ENCODE results near the gene PGK1. TPM values are rescaled to one million over a fixed set of nuclear protein-coding genes. Genes with fewer than 3 reads are reported as not detected.
"Not testable (repeated sequence)": the region's sequence is repeated elsewhere in the genome, so short reads cannot be mapped to it uniquely, and the experiment has no call there.

The PGK1 gene
- total RNA-seq, 1 donor from 2014 or later = 125 TPM

- peaks cover 5 to 21% (median 16%) of the 10 kb centered on the region in 3 donors for H3K36me3 ChIP-seq (ENCODE audit: control insufficient read depth in 3 of 3, insufficient read depth in 3 of 3, low read length in 3 of 3)
- H3K9ac ChIP-seq (ENCODE audit: low read depth in 1 of 3, low read length in 3 of 3) = no peak overlapping the region
- no peak overlapping the region for H3K27ac ChIP-seq (ENCODE audit: low read depth, low read length)
- H3K4me3 ChIP-seq (ENCODE audit: low read length in 3 of 3) = no peak overlapping the region
- no peaks in the 10 kb centered on the region for H3K9me3 ChIP-seq (ENCODE audit: control insufficient read depth in 3 of 3, low read length in 3 of 3)
- H3K4me1 ChIP-seq (ENCODE audit: control insufficient read depth in 3 of 3, insufficient read depth in 3 of 3, low read length in 3 of 3) = peaks cover 19 to 33% (median 32%) of the 10 kb centered on the region in 3 donors
- no peaks in the 10 kb centered on the region for H3K27me3 ChIP-seq (ENCODE audit: control insufficient read depth in 3 of 3, insufficient read depth in 3 of 3, low read length in 3 of 3)
Observed at GRCh38 chrX:78111140-78111931, 7.3 kb downstream of the PGK1 start.

DNA sequence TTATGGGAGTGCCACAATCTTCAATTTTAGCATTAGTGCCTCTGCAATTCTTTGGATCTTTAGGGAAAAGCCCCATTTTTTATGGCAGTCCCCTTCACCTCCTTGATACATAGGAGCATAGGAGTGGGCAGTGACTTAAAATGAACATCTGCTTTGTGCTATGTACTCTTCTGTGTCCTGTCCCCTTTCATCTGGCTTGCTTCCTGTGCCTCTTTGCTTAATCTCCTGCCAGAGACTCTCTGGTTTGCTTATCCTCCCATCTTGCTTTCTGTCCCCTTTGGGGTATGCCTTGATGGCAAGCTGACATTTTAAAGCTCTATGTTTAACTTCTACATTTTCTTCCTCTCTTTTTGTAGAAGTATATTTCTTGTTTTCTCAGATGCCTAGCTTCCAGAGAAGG lies 12.3 kb downstream of the PGK1 start:
- no peak overlapping the region for H3K9ac ChIP-seq (ENCODE audit: low read depth in 1 of 3, low read length in 3 of 3)
- peaks cover 0 to 14% (median 7%) of the 10 kb centered on the region in 3 donors for H3K4me1 ChIP-seq (ENCODE audit: control insufficient read depth in 3 of 3, insufficient read depth in 3 of 3, low read length in 3 of 3)
- peaks cover 25 to 45% (median 39%) of the 10 kb centered on the region in 3 donors for H3K36me3 ChIP-seq (ENCODE audit: control insufficient read depth in 3 of 3, insufficient read depth in 3 of 3, low read length in 3 of 3)
- H3K4me3 ChIP-seq (ENCODE audit: low read length in 3 of 3) = no peak overlapping the region
- H3K27ac ChIP-seq (ENCODE audit: low read depth, low read length) = no peak overlapping the region
- no peaks in the 10 kb centered on the region for H3K9me3 ChIP-seq (ENCODE audit: control insufficient read depth in 3 of 3, low read length in 3 of 3)
- H3K27me3 ChIP-seq (ENCODE audit: control insufficient read depth in 3 of 3, insufficient read depth in 3 of 3, low read length in 3 of 3) = no peaks in the 10 kb centered on the region

DNA sequence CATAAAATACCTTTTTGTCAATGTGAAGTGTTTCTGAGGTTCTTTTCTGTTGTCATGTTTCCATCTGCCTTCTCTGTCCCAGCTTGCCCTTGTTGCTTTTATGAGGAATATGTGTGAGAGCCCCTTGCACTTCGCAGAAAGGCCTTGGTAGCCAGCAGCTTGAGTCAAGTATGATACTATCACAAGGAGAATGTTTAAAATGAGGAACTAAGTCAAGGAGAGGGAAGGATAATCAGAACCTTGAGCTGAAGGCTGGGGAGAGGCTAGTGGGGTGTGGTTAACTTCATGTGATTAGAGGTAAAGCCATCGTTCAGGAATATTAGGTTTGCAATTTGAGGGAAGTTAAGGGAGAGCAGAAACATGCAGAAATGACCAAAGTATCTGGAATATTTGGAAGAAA lies 12.7 kb downstream of the PGK1 start:
- no peak overlapping the region for H3K9ac ChIP-seq (ENCODE audit: low read depth in 1 of 3, low read length in 3 of 3)
- H3K27ac ChIP-seq (ENCODE audit: low read depth, low read length) = no peak overlapping the region
- H3K36me3 ChIP-seq (ENCODE audit: control insufficient read depth in 3 of 3, insufficient read depth in 3 of 3, low read length in 3 of 3) = peaks cover 25 to 48% (median 36%) of the 10 kb centered on the region in 3 donors
- peaks cover 0 to 12% (median 7%) of the 10 kb centered on the region in 3 donors for H3K4me1 ChIP-seq (ENCODE audit: control insufficient read depth in 3 of 3, insufficient read depth in 3 of 3, low read length in 3 of 3)
- no peak overlapping the region for H3K4me3 ChIP-seq (ENCODE audit: low read length in 3 of 3)
- H3K27me3 ChIP-seq (ENCODE audit: control insufficient read depth in 3 of 3, insufficient read depth in 3 of 3, low read length in 3 of 3) = no peaks in the 10 kb centered on the region
- H3K9me3 ChIP-seq (ENCODE audit: control insufficient read depth in 3 of 3, low read length in 3 of 3) = no peaks in the 10 kb centered on the region

DNA sequence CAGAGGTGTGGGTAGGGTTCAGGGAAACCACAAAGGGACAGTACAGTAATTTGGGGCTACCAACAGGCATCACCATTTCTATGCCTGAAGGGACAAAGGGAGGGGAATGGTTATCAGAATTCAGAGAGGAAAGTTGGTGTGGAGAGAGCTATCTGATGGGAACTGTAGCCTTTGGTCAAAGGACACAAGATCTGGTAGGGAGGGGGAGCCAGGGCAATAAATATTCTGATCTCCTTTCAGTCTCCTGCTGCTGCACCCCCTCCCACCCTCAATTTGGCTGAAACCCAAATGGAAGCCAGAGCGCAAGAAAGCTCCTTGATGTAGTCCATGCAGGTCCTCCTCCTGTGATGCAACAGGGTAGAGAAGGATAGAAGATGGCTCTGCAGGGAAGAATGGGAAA lies 14.6 kb downstream of the PGK1 start:
- peaks cover 0 to 9% (median 7%) of the 10 kb centered on the region in 3 donors for H3K4me1 ChIP-seq (ENCODE audit: control insufficient read depth in 3 of 3, insufficient read depth in 3 of 3, low read length in 3 of 3)
- no peak overlapping the region for H3K27ac ChIP-seq (ENCODE audit: low read depth, low read length)
- H3K9ac ChIP-seq (ENCODE audit: low read depth in 1 of 3, low read length in 3 of 3) = no peak overlapping the region
- peaks cover 29 to 53% (median 41%) of the 10 kb centered on the region in 3 donors for H3K36me3 ChIP-seq (ENCODE audit: control insufficient read depth in 3 of 3, insufficient read depth in 3 of 3, low read length in 3 of 3)
- H3K4me3 ChIP-seq (ENCODE audit: low read length in 3 of 3) = no peak overlapping the region
- no peaks in the 10 kb centered on the region for H3K27me3 ChIP-seq (ENCODE audit: control insufficient read depth in 3 of 3, insufficient read depth in 3 of 3, low read length in 3 of 3)
- H3K9me3 ChIP-seq (ENCODE audit: control insufficient read depth in 3 of 3, low read length in 3 of 3) = no peaks in the 10 kb centered on the region

DNA sequence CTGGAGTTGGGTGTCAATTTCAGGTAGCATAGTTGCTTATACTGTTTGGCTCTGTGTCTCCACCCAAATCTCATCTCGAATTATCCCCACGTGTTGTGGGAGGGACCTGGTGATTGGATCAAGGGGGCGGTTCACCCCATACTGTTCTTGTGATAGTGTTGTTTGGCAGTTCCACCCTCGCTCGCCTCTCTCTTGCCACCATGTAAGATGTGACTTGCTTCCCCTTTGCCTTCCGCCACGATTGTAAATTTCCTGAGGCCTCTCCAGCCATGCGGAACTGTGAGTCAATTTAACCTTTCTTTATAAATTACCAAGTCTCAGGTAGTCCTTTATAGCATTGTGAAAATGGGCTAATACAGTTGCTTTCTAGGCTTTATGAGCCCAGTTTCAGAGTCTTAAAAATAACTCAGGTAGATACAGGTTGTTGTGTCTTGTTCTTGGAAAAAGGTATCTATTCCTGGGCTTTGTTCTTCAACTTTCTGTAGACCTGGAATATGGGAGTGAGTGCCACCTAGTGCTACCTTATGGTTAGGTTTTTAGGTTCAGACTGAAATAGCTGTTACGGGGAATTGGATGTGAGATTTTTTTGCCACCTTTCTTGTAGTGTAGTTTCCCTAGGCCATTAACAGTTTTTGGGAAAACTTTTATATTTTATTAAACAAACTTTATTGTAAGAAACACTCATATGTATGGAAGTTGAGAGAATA lies 15.6 kb downstream of the PGK1 start:
- Histone ChIP-seq H3K36me3 (ENCODE audit: control insufficient read depth in 3 of 3, insufficient read depth in 3 of 3, low read length in 3 of 3) (peaks cover 35 to 58% (median 44%) of the 10 kb centered on the region in 3 donors), H3K9ac (ENCODE audit: low read depth in 1 of 3, low read length in 3 of 3) (no peak overlapping the region), H3K9me3 (ENCODE audit: control insufficient read depth in 3 of 3, low read length in 3 of 3) (no peaks in the 10 kb centered on the region), H3K4me1 (ENCODE audit: control insufficient read depth in 3 of 3, insufficient read depth in 3 of 3, low read length in 3 of 3) (peaks cover 0 to 7% (median 5%) of the 10 kb centered on the region in 3 donors), H3K27me3 (ENCODE audit: control insufficient read depth in 3 of 3, insufficient read depth in 3 of 3, low read length in 3 of 3) (no peaks in the 10 kb centered on the region), H3K27ac (ENCODE audit: low read depth, low read length) (no peak overlapping the region), H3K4me3 (ENCODE audit: low read length in 3 of 3) (no peak overlapping the region)

DNA sequence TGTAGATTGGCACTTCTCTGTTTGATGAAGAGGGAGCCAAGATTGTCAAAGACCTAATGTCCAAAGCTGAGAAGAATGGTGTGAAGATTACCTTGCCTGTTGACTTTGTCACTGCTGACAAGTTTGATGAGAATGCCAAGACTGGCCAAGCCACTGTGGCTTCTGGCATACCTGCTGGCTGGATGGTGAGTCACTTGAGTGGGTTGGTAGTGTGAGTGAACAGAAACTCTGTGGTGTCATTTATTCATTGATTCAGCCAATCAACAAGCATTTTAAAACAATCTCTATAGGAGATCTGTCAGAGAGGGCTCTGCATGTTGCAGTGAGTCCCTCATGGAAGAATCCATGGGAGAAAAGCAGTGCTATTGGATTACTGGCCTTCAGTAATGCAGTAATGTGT lies 19.1 kb downstream of the PGK1 start:
- H3K27me3 ChIP-seq (ENCODE audit: control insufficient read depth in 3 of 3, insufficient read depth in 3 of 3, low read length in 3 of 3) = no peaks in the 10 kb centered on the region
- no peak overlapping the region for H3K27ac ChIP-seq (ENCODE audit: low read depth, low read length)
- no peaks in the 10 kb centered on the region for H3K9me3 ChIP-seq (ENCODE audit: control insufficient read depth in 3 of 3, low read length in 3 of 3)
- no peak overlapping the region for H3K4me3 ChIP-seq (ENCODE audit: low read length in 3 of 3)
- peaks cover 25 to 59% (median 28%) of the 10 kb centered on the region in 3 donors for H3K36me3 ChIP-seq (ENCODE audit: control insufficient read depth in 3 of 3, insufficient read depth in 3 of 3, low read length in 3 of 3)
- H3K4me1 ChIP-seq (ENCODE audit: control insufficient read depth in 3 of 3, insufficient read depth in 3 of 3, low read length in 3 of 3) = no peaks in the 10 kb centered on the region
- H3K9ac ChIP-seq (ENCODE audit: low read depth in 1 of 3, low read length in 3 of 3) = no peak overlapping the region

DNA sequence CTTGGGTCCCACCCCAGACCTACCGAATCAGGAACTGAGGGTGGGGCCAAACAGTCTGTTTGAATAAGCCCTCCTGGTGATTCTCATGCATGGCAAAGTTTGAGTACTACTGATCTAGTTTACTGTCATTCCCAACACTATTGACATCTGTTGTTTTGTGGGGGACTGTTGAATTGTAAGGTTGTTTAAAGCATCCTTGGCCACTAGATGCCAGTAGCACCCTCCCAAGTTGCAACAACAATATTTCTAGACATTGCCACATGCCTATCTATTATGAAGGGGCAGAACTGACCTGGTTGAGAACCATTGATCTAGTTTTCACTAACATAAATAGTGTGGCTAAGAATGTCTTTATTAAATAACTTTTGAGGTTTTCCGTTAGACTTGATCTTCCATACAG lies 20.3 kb downstream of the PGK1 start:
- Histone ChIP-seq H3K4me3 (ENCODE audit: low read length in 3 of 3) (no peak overlapping the region), H3K27ac (ENCODE audit: low read depth, low read length) (no peak overlapping the region), H3K36me3 (ENCODE audit: control insufficient read depth in 3 of 3, insufficient read depth in 3 of 3, low read length in 3 of 3) (peaks cover 20 to 52% (median 22%) of the 10 kb centered on the region in 3 donors), H3K9ac (ENCODE audit: low read depth in 1 of 3, low read length in 3 of 3) (no peak overlapping the region), H3K9me3 (ENCODE audit: control insufficient read depth in 3 of 3, low read length in 3 of 3) (no peaks in the 10 kb centered on the region), H3K27me3 (ENCODE audit: control insufficient read depth in 3 of 3, insufficient read depth in 3 of 3, low read length in 3 of 3) (no peaks in the 10 kb centered on the region), H3K4me1 (ENCODE audit: control insufficient read depth in 3 of 3, insufficient read depth in 3 of 3, low read length in 3 of 3) (no peaks in the 10 kb centered on the region)

GRCh38 chrX:78125148-78125547 lies 21.1 kb downstream of the PGK1 start:
- no peak overlapping the region for H3K9ac ChIP-seq (ENCODE audit: low read depth in 1 of 3, low read length in 3 of 3)
- H3K27me3 ChIP-seq (ENCODE audit: control insufficient read depth in 3 of 3, insufficient read depth in 3 of 3, low read length in 3 of 3) = no peaks in the 10 kb centered on the region
- no peak overlapping the region for H3K27ac ChIP-seq (ENCODE audit: low read depth, low read length)
- no peak overlapping the region for H3K4me3 ChIP-seq (ENCODE audit: low read length in 3 of 3)
- no peaks in the 10 kb centered on the region for H3K9me3 ChIP-seq (ENCODE audit: control insufficient read depth in 3 of 3, low read length in 3 of 3)
- H3K4me1 ChIP-seq (ENCODE audit: control insufficient read depth in 3 of 3, insufficient read depth in 3 of 3, low read length in 3 of 3) = no peaks in the 10 kb centered on the region
- H3K36me3 ChIP-seq (ENCODE audit: control insufficient read depth in 3 of 3, insufficient read depth in 3 of 3, low read length in 3 of 3) = peaks cover 20 to 50% (median 22%) of the 10 kb centered on the region in 3 donors

DNA sequence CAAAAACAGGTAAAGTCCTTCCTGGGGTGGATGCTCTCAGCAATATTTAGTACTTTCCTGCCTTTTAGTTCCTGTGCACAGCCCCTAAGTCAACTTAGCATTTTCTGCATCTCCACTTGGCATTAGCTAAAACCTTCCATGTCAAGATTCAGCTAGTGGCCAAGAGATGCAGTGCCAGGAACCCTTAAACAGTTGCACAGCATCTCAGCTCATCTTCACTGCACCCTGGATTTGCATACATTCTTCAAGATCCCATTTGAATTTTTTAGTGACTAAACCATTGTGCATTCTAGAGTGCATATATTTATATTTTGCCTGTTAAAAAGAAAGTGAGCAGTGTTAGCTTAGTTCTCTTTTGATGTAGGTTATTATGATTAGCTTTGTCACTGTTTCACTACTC lies 21.7 kb downstream of the PGK1 start:
- H3K27me3 ChIP-seq (ENCODE audit: control insufficient read depth in 3 of 3, insufficient read depth in 3 of 3, low read length in 3 of 3); H3K9me3 ChIP-seq (ENCODE audit: control insufficient read depth in 3 of 3, low read length in 3 of 3); H3K27ac ChIP-seq (ENCODE audit: low read depth, low read length); H3K4me1 ChIP-seq (ENCODE audit: control insufficient read depth in 3 of 3, insufficient read depth in 3 of 3, low read length in 3 of 3); H3K9ac ChIP-seq (ENCODE audit: low read depth in 1 of 3, low read length in 3 of 3); H3K4me3 ChIP-seq (ENCODE audit: low read length in 3 of 3): not testable (repeated sequence)
- H3K36me3 ChIP-seq (ENCODE audit: control insufficient read depth in 3 of 3, insufficient read depth in 3 of 3, low read length in 3 of 3) = peaks cover 20 to 50% (median 22%) of the 10 kb centered on the region in 3 donors

- H3K9me3 ChIP-seq (ENCODE audit: control insufficient read depth in 3 of 3, low read length in 3 of 3) = no peaks in the 10 kb centered on the region
- no peak overlapping the region for H3K9ac ChIP-seq (ENCODE audit: low read depth in 1 of 3, low read length in 3 of 3)
- H3K36me3 ChIP-seq (ENCODE audit: control insufficient read depth in 3 of 3, insufficient read depth in 3 of 3, low read length in 3 of 3) = peaks cover 9 to 28% (median 9%) of the 10 kb centered on the region in 3 donors
- H3K27ac ChIP-seq (ENCODE audit: low read depth, low read length) = no peak overlapping the region
- H3K4me3 ChIP-seq (ENCODE audit: low read length in 3 of 3) = no peak overlapping the region
- H3K4me1 ChIP-seq (ENCODE audit: control insufficient read depth in 3 of 3, insufficient read depth in 3 of 3, low read length in 3 of 3) = no peaks in the 10 kb centered on the region
- H3K27me3 ChIP-seq (ENCODE audit: control insufficient read depth in 3 of 3, insufficient read depth in 3 of 3, low read length in 3 of 3) = no peaks in the 10 kb centered on the region
Observed at GRCh38 chrX:78129714-78130113, 25.7 kb downstream of the PGK1 start.

Measured in skeletal muscle tissue (tissue), 4 donors.